Measurements from ENCODE around the gene PSPN. TPM values are rescaled to one million over a fixed set of nuclear protein-coding genes. Genes with fewer than 3 reads are reported as not detected.

Gene PSPN
- total RNA-seq, 1 experiment from 2014 or later = 1.9 TPM

GRCh38 chr19:6378041-6378440 lies 2.3 kb upstream of the PSPN start (continued):
- TF ChIP-seq MYBL2 (CRISPR knock-in tag; IDR thresholded peaks at IDR 0.05) (no peak), HMGA2 (CRISPR knock-in tag; IDR thresholded peaks at IDR 0.05) (no peak), ZMAT4 (CRISPR knock-in tag; IDR thresholded peaks at IDR 0.05) (no peak)

- TF ChIP-seq ATF6 (CRISPR knock-in tag; IDR thresholded peaks at IDR 0.05) (no peak), CREM (CRISPR knock-in tag; IDR thresholded peaks at IDR 0.05) (no peak), TEAD4 (CRISPR knock-in tag; IDR thresholded peaks at IDR 0.05) (no peak), USF1 (CRISPR knock-in tag; IDR thresholded peaks at IDR 0.05) (no peak)
- POLR2A ChIA-PET = interaction anchor here (1.6 kb wide), 1 partner anchor 17 kb away, joined by 4 read pairs; the partner anchor contains the start of gene GTF2F1
- Mint-ChIP-seq H3K27me3 (ENCODE audit: low read depth) (no peaks in the 10 kb centered on the region), H3K4me1 (peaks cover 17% of the 10 kb centered on the region), H3K27ac (0 out of 2 replicates have a peak overlapping the region, but pooled peaks have one; percentile 27), H3K4me3 (no peak overlapping the region), H3K9me3 (peaks cover 5% of the 10 kb centered on the region; the same call in 1 of the 2 replicates), H3K36me3 (peaks cover 26% of the 10 kb centered on the region)
- ATAC-seq (no peak), DNase-seq (ENCODE audit: low spot score) (no peak)
- CTCF ChIA-PET = no interaction called here
Observed at GRCh38 chr19:6376512-6377190, 918 bp upstream of the PSPN start.

- no peak for ATAC-seq
- Mint-ChIP-seq H3K9me3 (peaks cover 2% of the 10 kb centered on the region; the same call in 1 of the 2 replicates), H3K36me3 (peaks cover 9% of the 10 kb centered on the region), H3K27ac (peak overlapping the region; percentile 36; the same call in 1 of the 2 replicates), H3K4me3 (peak overlapping the region; percentile 35; the same call in 1 of the 2 replicates), H3K4me1 (peaks cover 17% of the 10 kb centered on the region), H3K27me3 (ENCODE audit: low read depth) (no peaks in the 10 kb centered on the region)
- ChIA-PET CTCF (no interaction called here), POLR2A (interaction anchor here (0.5 kb wide), 1 partner anchor 679 kb away, joined by 3 read pairs; no protein-coding TSS in a partner anchor)
- no peak for DNase-seq (ENCODE audit: low spot score)
- TF ChIP-seq ZNF532 (CRISPR knock-in tag; IDR thresholded peaks at IDR 0.05; ENCODE audit: borderline replicate concordance) = no peak
- no peak for TF ChIP-seq ZMAT4 (CRISPR knock-in tag; IDR thresholded peaks at IDR 0.05)
- no peak for TF ChIP-seq MLX (CRISPR knock-in tag; IDR thresholded peaks at IDR 0.05)
- no peak for TF ChIP-seq ERG (CRISPR knock-in tag; IDR thresholded peaks at IDR 0.05)
- no peak for TF ChIP-seq MYBL2 (CRISPR knock-in tag; IDR thresholded peaks at IDR 0.05)
- no peak for TF ChIP-seq CREM (CRISPR knock-in tag; IDR thresholded peaks at IDR 0.05)
- TF ChIP-seq NR1H2 (CRISPR knock-in tag; IDR thresholded peaks at IDR 0.05) = no peak
- TF ChIP-seq IRF1 (CRISPR knock-in tag; IDR thresholded peaks at IDR 0.05) = no peak
- TF ChIP-seq JUN (CRISPR knock-in tag; IDR thresholded peaks at IDR 0.05) = no peak
- no peak for TF ChIP-seq TCF7 (CRISPR knock-in tag; IDR thresholded peaks at IDR 0.05; ENCODE audit: low read depth)
- TF ChIP-seq E2F5 (CRISPR knock-in tag; IDR thresholded peaks at IDR 0.05) = no peak
- TF ChIP-seq KAT7 (CRISPR knock-in tag; IDR thresholded peaks at IDR 0.05; ENCODE audit: borderline replicate concordance) = no peak
Observed at GRCh38 chr19:6374711-6375410, 872 bp downstream of the PSPN start.
